ENCODE data around the gene ZNF845. TPM values are rescaled to one million over a fixed set of nuclear protein-coding genes. Genes with fewer than 3 reads are reported as not detected.
"Not testable (repeated sequence)": the region's sequence is repeated elsewhere in the genome, so short reads cannot be mapped to it uniquely, and the experiment has no call there.

ZNF845 gene
- polyA plus RNA-seq, 4 donors: 2.2 to 8.1 (median 2.5) TPM

DNA sequence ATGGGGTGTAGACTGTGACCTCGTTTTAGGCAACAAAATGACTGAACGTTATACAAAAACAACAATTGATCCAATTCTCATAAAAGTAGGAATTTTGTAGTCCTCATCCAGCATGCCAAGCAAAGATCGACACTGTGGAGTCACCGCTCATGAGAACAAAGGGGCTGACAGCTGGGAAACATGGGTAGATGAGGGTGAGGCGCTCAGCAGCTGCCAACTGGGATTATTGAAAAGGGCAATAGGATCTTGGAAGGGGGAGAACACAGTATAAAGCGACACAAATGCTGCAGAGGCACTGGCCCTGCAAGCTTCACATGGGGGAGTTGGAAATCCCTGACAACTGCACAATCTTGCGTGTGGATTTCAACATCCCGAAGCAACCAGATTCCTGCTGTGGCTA is 56.0 kb downstream of the ZNF845 start:
- peaks cover 0 to 3% (median 0%) of the 10 kb centered on the region in 3 donors for H3K4me1 ChIP-seq (ENCODE audit: control insufficient read depth in 3 of 3, insufficient read depth in 2 of 3, low read depth in 1 of 3, low read length in 2 of 3)
- 75 to 87% (median 80%) methylated on average over 8 of the region's 8 CpGs for WGBS, 3 donors
- peaks cover 0 to 45% of the 10 kb centered on the region in 2 donors for H3K9me3 ChIP-seq (ENCODE audit: control insufficient read depth in 2 of 2, insufficient read depth in 1 of 2, low read depth in 1 of 2, low read length in 1 of 2)
- DNase-seq: no peak
- no peak overlapping the region for H3K4me3 ChIP-seq (ENCODE audit: low read depth in 1 of 3, low read length in 3 of 3)
- peaks cover 0 to 3% (median 0%) of the 10 kb centered on the region in 3 donors for H3K36me3 ChIP-seq (ENCODE audit: control insufficient read depth in 3 of 3, insufficient read depth in 2 of 3, low read depth in 1 of 3, low read length in 3 of 3)
- H3K27ac ChIP-seq (ENCODE audit: low read depth in 1 of 3, low read length in 2 of 3): no peak overlapping the region
- no peak for FAIRE-seq
- no peaks in the 10 kb centered on the region for H3K27me3 ChIP-seq (ENCODE audit: control insufficient read depth in 3 of 3, insufficient read depth in 3 of 3, low read length in 3 of 3)

- H3K27ac ChIP-seq (ENCODE audit: low read depth in 1 of 3, low read length in 2 of 3): no peak overlapping the region
- peaks cover 0 to 3% (median 0%) of the 10 kb centered on the region in 3 donors for H3K36me3 ChIP-seq (ENCODE audit: control insufficient read depth in 3 of 3, insufficient read depth in 2 of 3, low read depth in 1 of 3, low read length in 3 of 3)
- DNase-seq (no peak), FAIRE-seq (no peak)
- 37 to 54% (median 49%) methylated on average over 22 of the region's 22 CpGs for WGBS, 3 donors
- no peak overlapping the region for H3K4me3 ChIP-seq (ENCODE audit: low read depth in 1 of 3, low read length in 3 of 3)
- H3K9me3 ChIP-seq (ENCODE audit: control insufficient read depth in 2 of 2, insufficient read depth in 1 of 2, low read depth in 1 of 2, low read length in 1 of 2): peaks cover 0 to 45% of the 10 kb centered on the region in 2 donors
- H3K4me1 ChIP-seq (ENCODE audit: control insufficient read depth in 3 of 3, insufficient read depth in 2 of 3, low read depth in 1 of 3, low read length in 2 of 3): peaks cover 0 to 3% (median 0%) of the 10 kb centered on the region in 3 donors
- H3K27me3 ChIP-seq (ENCODE audit: control insufficient read depth in 3 of 3, insufficient read depth in 3 of 3, low read length in 3 of 3): no peaks in the 10 kb centered on the region
These were observed 56.4 kb downstream of the ZNF845 start for GRCh38 chr19:53389978-53390377.

GRCh38 chr19:53394522-53394973 is 61.0 kb downstream of the ZNF845 start:
- peak overlapping the region; percentile 42 to 91 (median 73) for H3K27ac ChIP-seq (ENCODE audit: low read depth in 1 of 3, low read length in 2 of 3)
- H3K4me3 ChIP-seq (ENCODE audit: low read depth in 1 of 3, low read length in 3 of 3): peak overlapping the region in 2 of 3 donors; percentile 83 to 86
- peaks cover 2 to 11% (median 8%) of the 10 kb centered on the region in 3 donors for H3K36me3 ChIP-seq (ENCODE audit: control insufficient read depth in 3 of 3, insufficient read depth in 2 of 3, low read depth in 1 of 3, low read length in 3 of 3)
- FAIRE-seq: no peak
- DNase-seq: no peak
- 8 to 25% (median 18%) methylated on average over 18 of the region's 18 CpGs for WGBS, 3 donors
- H3K27me3 ChIP-seq (ENCODE audit: control insufficient read depth in 3 of 3, insufficient read depth in 3 of 3, low read length in 3 of 3): no peaks in the 10 kb centered on the region
- peaks cover 0 to 3% (median 0%) of the 10 kb centered on the region in 3 donors for H3K4me1 ChIP-seq (ENCODE audit: control insufficient read depth in 3 of 3, insufficient read depth in 2 of 3, low read depth in 1 of 3, low read length in 2 of 3)
- peaks cover 0 to 32% of the 10 kb centered on the region in 2 donors for H3K9me3 ChIP-seq (ENCODE audit: control insufficient read depth in 2 of 2, insufficient read depth in 1 of 2, low read depth in 1 of 2, low read length in 1 of 2)

DNA sequence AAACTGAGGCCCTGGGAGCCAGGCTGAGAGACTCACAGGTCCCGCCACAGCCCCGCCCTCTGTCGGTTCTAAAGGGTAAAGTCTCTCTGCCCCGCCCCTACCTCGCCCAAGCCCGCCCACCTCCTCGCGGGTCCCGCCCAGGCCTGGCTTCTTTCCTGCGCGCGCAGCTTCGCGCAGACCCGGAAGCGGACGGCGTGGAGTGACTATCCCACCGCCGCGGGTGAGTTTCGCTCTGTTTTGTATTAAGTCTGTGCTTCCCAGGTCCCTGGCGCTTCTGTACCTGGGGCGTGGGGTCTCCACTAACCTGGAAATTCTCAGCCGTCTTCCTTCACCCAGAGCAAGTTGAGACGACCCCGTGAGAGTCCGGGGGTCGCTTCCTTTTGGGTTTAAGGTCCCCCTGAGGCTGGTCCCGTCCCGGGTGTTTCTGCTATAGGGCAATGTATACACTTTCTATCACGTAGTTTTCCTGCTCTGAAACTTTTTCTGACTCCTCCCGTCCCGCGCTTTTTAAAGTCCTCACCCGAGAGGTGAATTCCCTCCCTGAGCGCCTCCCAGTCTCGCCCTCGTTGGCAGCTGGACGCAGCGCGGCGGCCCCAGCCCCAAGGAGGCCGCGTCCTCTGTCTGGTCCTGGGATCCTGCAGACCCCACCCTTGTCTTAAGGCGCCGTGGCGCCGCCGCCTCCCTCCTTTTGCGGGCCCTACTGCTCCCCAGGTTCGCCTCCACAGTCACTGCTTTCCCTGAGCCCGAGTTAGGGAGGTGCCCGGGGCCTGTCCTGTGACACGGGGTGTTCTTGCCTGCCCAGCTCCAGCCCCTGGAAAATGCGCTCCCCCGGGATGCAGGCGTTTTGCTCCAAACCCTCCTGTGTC is 61.7 kb downstream of the ZNF845 start, which contains the start of gene ZNF765:
Gene ZNF765, plus strand, starts transcription at position 176 of the 866 bp plus-strand sequence. CDS start 2,867 bp downstream, outside the sequence.
- FAIRE-seq (no peak), DNase-seq (peak; percentile 95 to 96)
- H3K4me1 ChIP-seq (ENCODE audit: control insufficient read depth in 3 of 3, insufficient read depth in 2 of 3, low read depth in 1 of 3, low read length in 2 of 3): peaks cover 0 to 3% (median 0%) of the 10 kb centered on the region in 3 donors
- H3K4me3 ChIP-seq (ENCODE audit: low read depth in 1 of 3, low read length in 3 of 3): peak within 1 kb of the TSS; percentile 76 to 86 (median 83)
- WGBS, 3 donors: 0 to 1% (median 0%) methylated on average over 58 of the region's 58 CpGs
- peak within 1 kb of the TSS; percentile 47 to 91 (median 90) for H3K27ac ChIP-seq (ENCODE audit: low read depth in 1 of 3, low read length in 2 of 3)
- peaks cover 6 to 16% (median 12%) of the 10 kb centered on the region in 3 donors for H3K36me3 ChIP-seq (ENCODE audit: control insufficient read depth in 3 of 3, insufficient read depth in 2 of 3, low read depth in 1 of 3, low read length in 3 of 3)
- no peaks in the 10 kb centered on the region for H3K27me3 ChIP-seq (ENCODE audit: control insufficient read depth in 3 of 3, insufficient read depth in 3 of 3, low read length in 3 of 3)
- H3K9me3 ChIP-seq (ENCODE audit: control insufficient read depth in 2 of 2, insufficient read depth in 1 of 2, low read depth in 1 of 2, low read length in 1 of 2): peaks cover 0 to 27% of the 10 kb centered on the region in 2 donors

DNA sequence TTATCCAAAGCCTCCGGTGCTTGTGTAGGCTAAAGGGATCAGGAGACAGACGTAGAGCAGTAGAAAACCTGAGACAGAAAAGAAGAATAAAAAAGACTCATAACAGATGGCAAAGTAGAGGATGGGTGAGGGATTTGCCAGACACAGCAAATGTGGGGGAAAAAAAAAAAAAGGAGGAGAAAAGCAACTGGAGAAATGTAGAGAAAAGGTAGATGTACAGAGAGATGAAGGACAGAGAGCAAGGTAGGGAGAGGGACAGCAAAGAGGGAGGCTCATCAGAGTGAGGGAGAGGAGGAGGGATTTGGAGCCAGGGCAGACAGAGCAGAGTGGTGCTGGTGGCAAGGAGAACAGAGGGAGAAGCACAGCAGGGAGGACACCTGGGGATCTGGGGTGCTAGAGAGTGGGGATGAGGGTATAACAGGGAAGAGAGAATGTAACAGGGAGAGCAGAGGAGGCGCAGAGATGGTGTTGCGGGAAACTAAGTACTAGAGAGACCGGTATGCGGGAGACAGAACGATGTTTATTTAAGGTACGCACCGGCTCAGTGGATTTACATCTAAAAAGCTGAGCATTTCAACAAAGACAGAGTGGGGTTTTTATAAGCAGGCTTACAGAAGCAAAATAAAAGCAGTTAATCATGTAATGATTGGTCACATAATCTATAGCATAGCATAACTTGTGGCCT is 62.4 kb downstream of the ZNF845 start:
- H3K27me3 ChIP-seq (ENCODE audit: control insufficient read depth in 3 of 3, insufficient read depth in 3 of 3, low read length in 3 of 3); FAIRE-seq; H3K4me1 ChIP-seq (ENCODE audit: control insufficient read depth in 3 of 3, insufficient read depth in 2 of 3, low read depth in 1 of 3, low read length in 2 of 3): not testable (repeated sequence)
- Histone ChIP-seq H3K27ac (ENCODE audit: low read depth in 1 of 3, low read length in 2 of 3) (peak overlapping the region in 1 of 3 donors; percentile 91), H3K9me3 (ENCODE audit: control insufficient read depth in 2 of 2, insufficient read depth in 1 of 2, low read depth in 1 of 2, low read length in 1 of 2) (peaks cover 3 to 26% of the 10 kb centered on the region in 2 donors), H3K4me3 (ENCODE audit: low read depth in 1 of 3, low read length in 3 of 3) (peak overlapping the region; percentile 76 to 86 (median 83)), H3K36me3 (ENCODE audit: control insufficient read depth in 3 of 3, insufficient read depth in 2 of 3, low read depth in 1 of 3, low read length in 3 of 3) (peaks cover 7 to 20% (median 16%) of the 10 kb centered on the region in 3 donors)
- peak in 1 of 2 donors; percentile 1 for DNase-seq
- 9 to 27% (median 17%) methylated on average over 9 of the region's 9 CpGs for WGBS, 3 donors

GRCh38 chr19:53396525-53396868 is 62.9 kb downstream of the ZNF845 start:
- Histone ChIP-seq H3K27ac (ENCODE audit: low read depth in 1 of 3, low read length in 2 of 3) (no peak overlapping the region), H3K4me3 (ENCODE audit: low read depth in 1 of 3, low read length in 3 of 3) (no peak overlapping the region), H3K4me1 (ENCODE audit: control insufficient read depth in 3 of 3, insufficient read depth in 2 of 3, low read depth in 1 of 3, low read length in 2 of 3) (peaks cover 0 to 3% (median 0%) of the 10 kb centered on the region in 3 donors), H3K36me3 (ENCODE audit: control insufficient read depth in 3 of 3, insufficient read depth in 2 of 3, low read depth in 1 of 3, low read length in 3 of 3) (peaks cover 7 to 23% (median 17%) of the 10 kb centered on the region in 3 donors), H3K27me3 (ENCODE audit: control insufficient read depth in 3 of 3, insufficient read depth in 3 of 3, low read length in 3 of 3) (no peaks in the 10 kb centered on the region), H3K9me3 (ENCODE audit: control insufficient read depth in 2 of 2, insufficient read depth in 1 of 2, low read depth in 1 of 2, low read length in 1 of 2) (peaks cover 3 to 24% of the 10 kb centered on the region in 2 donors)
- WGBS, 3 donors: 11 to 25% (median 14%) methylated on average over 1 of the region's 1 CpG
- FAIRE-seq (no peak), DNase-seq (no peak)

GRCh38 chr19:53397918-53398317 is 64.4 kb downstream of the ZNF845 start:
- not testable (repeated sequence) for DNase-seq; H3K27me3 ChIP-seq (ENCODE audit: control insufficient read depth in 3 of 3, insufficient read depth in 3 of 3, low read length in 3 of 3); FAIRE-seq; H3K4me3 ChIP-seq (ENCODE audit: low read depth in 1 of 3, low read length in 3 of 3); H3K27ac ChIP-seq (ENCODE audit: low read depth in 1 of 3, low read length in 2 of 3); H3K4me1 ChIP-seq (ENCODE audit: control insufficient read depth in 3 of 3, insufficient read depth in 2 of 3, low read depth in 1 of 3, low read length in 2 of 3)
- 73 to 94% (median 91%) methylated on average over 1 of the region's 1 CpG for WGBS, 3 donors
- Histone ChIP-seq H3K36me3 (ENCODE audit: control insufficient read depth in 3 of 3, insufficient read depth in 2 of 3, low read depth in 1 of 3, low read length in 3 of 3) (peaks cover 12 to 34% (median 23%) of the 10 kb centered on the region in 3 donors), H3K9me3 (ENCODE audit: control insufficient read depth in 2 of 2, insufficient read depth in 1 of 2, low read depth in 1 of 2, low read length in 1 of 2) (peaks cover 3 to 22% of the 10 kb centered on the region in 2 donors)
